Keratinocyte (primary cell): Measurements from ENCODE around the gene HBD. TPM values are rescaled to one million over a fixed set of nuclear protein-coding genes. Genes with fewer than 3 reads are reported as not detected.

Source experiments
- DNase-seq: peaks from one replicate; pipeline ENCODE4 v3.0.0-alpha.2; 2011; ENCODE audit warnings: low read depth, missing footprints, low spot score
- FAIRE-seq: peaks from 2 replicates; lab custom pipeline; 2011; peaks lifted over from hg19 to GRCh38; lab: Jason Lieb, UNC
- H2AFZ ChIP-seq: 2 replicates; pipeline ENCODE4 v1.6.0; 2012; ENCODE audit warnings: low read length, control low read depth, inconsistent platforms; ENCODE audit not compliant: control insufficient read depth
- H3K27ac ChIP-seq: 2 replicates; pipeline ENCODE4 v1.5.1; 2011; ENCODE audit warnings: low read length; ENCODE audit not compliant: control insufficient read depth, insufficient read depth
- H3K27me3 ChIP-seq: 3 replicates; pipeline ENCODE4 v1.6.0; 2011; ENCODE audit warnings: low read length; ENCODE audit not compliant: control insufficient read depth, insufficient read depth; ENCODE audit errors: extremely low read depth
- H3K36me3 ChIP-seq, 2 experiments: 2 replicates in 1 of 2; 3 replicates in 1 of 2; pipeline ENCODE4 v1.5.1; 2011; ENCODE audit warnings: low read length in 2 of 2, mild to moderate bottlenecking in 1 of 2; ENCODE audit not compliant: control insufficient read depth in 2 of 2, insufficient read depth in 2 of 2; ENCODE audit errors: extremely low read depth in 1 of 2
- H3K4me1 ChIP-seq: 3 replicates; pipeline ENCODE4 v1.5.1; 2011; ENCODE audit warnings: low read length; ENCODE audit not compliant: control insufficient read depth, insufficient read depth; ENCODE audit errors: extremely low read depth
- H3K4me2 ChIP-seq: 3 replicates; pipeline ENCODE4 v1.6.0; 2011; ENCODE audit warnings: low read depth, low read length; ENCODE audit not compliant: control insufficient read depth, insufficient read depth; ENCODE audit errors: extremely low read depth
- H3K4me3 ChIP-seq, 3 experiments: fragments of 200-600 bp in 1 of 3; sonication (generic) in 1 of 3; 2 replicates in 2 of 3; 3 replicates in 1 of 3; pipeline ENCODE4 v1.5.1; 2011 to 2016; ENCODE audit warnings: low read length in 3 of 3, mild to moderate bottlenecking in 3 of 3, control low read depth in 2 of 3, inconsistent platforms in 1 of 3, low read depth in 1 of 3, mixed read lengths in 1 of 3, mixed run types in 1 of 3, moderate library complexity in 1 of 3; ENCODE audit not compliant: control insufficient read depth in 2 of 3, insufficient read depth in 2 of 3; ENCODE audit errors: extremely low read depth in 1 of 3
- H3K79me2 ChIP-seq: 2 replicates; pipeline ENCODE4 v1.6.0; 2012; ENCODE audit warnings: low read length; ENCODE audit not compliant: control insufficient read depth, insufficient read depth
- H3K9ac ChIP-seq: 3 replicates; pipeline ENCODE4 v1.6.0; 2011; ENCODE audit warnings: low read length; ENCODE audit not compliant: control insufficient read depth, insufficient read depth; ENCODE audit errors: extremely low read depth
- H3K9me1 ChIP-seq: 3 replicates; pipeline ENCODE4 v1.6.0; 2011; ENCODE audit warnings: low read length; ENCODE audit not compliant: control insufficient read depth, insufficient read depth; ENCODE audit errors: extremely low read depth
- H3K9me3 ChIP-seq: 2 replicates; pipeline ENCODE4 v1.5.1; 2012; ENCODE audit warnings: low read depth, low read length; ENCODE audit not compliant: control insufficient read depth
- H4K20me1 ChIP-seq: 3 replicates; pipeline ENCODE4 v1.6.0; 2011; ENCODE audit warnings: low read length; ENCODE audit not compliant: control insufficient read depth, insufficient read depth; ENCODE audit errors: extremely low read depth
- EZH2 ChIP-seq: IDR thresholded peaks from one replicate; pipeline ENCODE4 v1.6.1; 2012; ENCODE audit warnings: inconsistent platforms, mild to moderate bottlenecking, low read length, moderate library complexity
- dilution Hi-C: fragments of 300-500 bp; cut with MboI; formaldehyde crosslinking; loops from one replicate; pipeline ENCODE4 v1.7.0; 2020; ENCODE audit warnings: low sequenced_read_pairs; ENCODE audit not compliant: extremely low pct_ligation_motif_present
- polyA plus RNA-seq, 5 experiments: library from polyadenylated mRNA; depleted of rRNA in 3 of 5; stranded (reverse) in 3 of 5; stranded (forward) in 1 of 5; unstranded in 1 of 5; fragments of >200 nt; gene quantifications; 1 replicate in 1 of 5; 2 replicates in 3 of 5; 3 replicates in 1 of 5; pipeline versions ENCODE4 v1.2.1 to v1.2.3, GENCODE V29; 2011 to 2012; ENCODE audit warnings: missing spikeins in 2 of 5, low read depth in 1 of 5, low replicate concordance in 1 of 5
- TF ChIP-seq, protein P1 (sequence below), 3 experiments: IDR thresholded peaks in 1 of 3; conservative IDR thresholded peaks in 1 of 3; optimal IDR thresholded peaks in 1 of 3; 2 replicates in 2 of 3; 3 replicates in 1 of 3; pipeline versions ENCODE3 to v1.5.1; 2011; ENCODE audit warnings: low read length in 3 of 3, mild to moderate bottlenecking in 3 of 3, moderate library complexity in 2 of 3, control low read depth in 1 of 3, inconsistent platforms in 1 of 3; ENCODE audit not compliant: insufficient read depth in 2 of 3; ENCODE audit errors: extremely low read depth in 1 of 3

The HBD gene
- polyA plus RNA-seq, 1 donor (not counting 4 experiments of a cell fraction or from before 2014, with no cell fraction given), result not detected

DNA sequence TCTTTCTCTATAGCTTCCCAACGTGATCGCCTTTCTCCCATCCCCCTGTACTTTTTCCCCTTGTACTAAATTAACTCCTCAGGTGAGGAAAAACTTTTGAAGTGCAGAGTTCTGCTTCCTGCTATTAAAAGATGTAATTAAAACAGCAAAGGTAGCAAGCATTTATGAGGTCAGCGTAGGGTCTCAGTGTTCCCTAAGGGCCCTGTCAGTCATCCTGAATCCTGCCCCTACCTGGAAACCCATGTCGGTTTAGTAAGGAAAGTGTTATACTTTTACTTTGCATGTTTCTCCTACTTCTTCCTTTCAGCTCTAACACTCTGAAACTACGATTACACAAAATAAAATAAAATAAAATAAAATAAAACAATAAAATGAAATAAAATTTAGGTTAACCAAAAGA is 6.2 kb downstream of the HBD start:
- Histone ChIP-seq H3K9me3 (no peaks in the 10 kb centered on the region), H3K27ac (no peak overlapping the region), H3K4me2 (no peak overlapping the region), H3K9ac (no peak overlapping the region), H3K9me1 (no peaks in the 10 kb centered on the region), H3K4me3 (no peak overlapping the region), H3K27me3 (no peaks in the 10 kb centered on the region), H3K4me1 (no peaks in the 10 kb centered on the region), H3K36me3 (no peaks in the 10 kb centered on the region), H3K79me2 (no peaks in the 10 kb centered on the region), H2AFZ (no peak overlapping the region), H4K20me1 (no peaks in the 10 kb centered on the region)
- TF ChIP-seq, protein P1, sequence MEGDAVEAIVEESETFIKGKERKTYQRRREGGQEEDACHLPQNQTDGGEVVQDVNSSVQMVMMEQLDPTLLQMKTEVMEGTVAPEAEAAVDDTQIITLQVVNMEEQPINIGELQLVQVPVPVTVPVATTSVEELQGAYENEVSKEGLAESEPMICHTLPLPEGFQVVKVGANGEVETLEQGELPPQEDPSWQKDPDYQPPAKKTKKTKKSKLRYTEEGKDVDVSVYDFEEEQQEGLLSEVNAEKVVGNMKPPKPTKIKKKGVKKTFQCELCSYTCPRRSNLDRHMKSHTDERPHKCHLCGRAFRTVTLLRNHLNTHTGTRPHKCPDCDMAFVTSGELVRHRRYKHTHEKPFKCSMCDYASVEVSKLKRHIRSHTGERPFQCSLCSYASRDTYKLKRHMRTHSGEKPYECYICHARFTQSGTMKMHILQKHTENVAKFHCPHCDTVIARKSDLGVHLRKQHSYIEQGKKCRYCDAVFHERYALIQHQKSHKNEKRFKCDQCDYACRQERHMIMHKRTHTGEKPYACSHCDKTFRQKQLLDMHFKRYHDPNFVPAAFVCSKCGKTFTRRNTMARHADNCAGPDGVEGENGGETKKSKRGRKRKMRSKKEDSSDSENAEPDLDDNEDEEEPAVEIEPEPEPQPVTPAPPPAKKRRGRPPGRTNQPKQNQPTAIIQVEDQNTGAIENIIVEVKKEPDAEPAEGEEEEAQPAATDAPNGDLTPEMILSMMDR (optimal IDR thresholded peaks at IDR 0.05 in 1 of 3, IDR thresholded peaks at IDR 0.05 in 1 of 3, conservative IDR thresholded peaks at IDR 0.05 in 1 of 3; ENCODE audit: extremely low read depth in 1 of 3, insufficient read depth in 2 of 3, low read length in 3 of 3), result no peak
- no peak for TF ChIP-seq EZH2
- no peak for FAIRE-seq
- dilution Hi-C loops, result no loop called here
- DNase-seq, result no peak

DNA sequence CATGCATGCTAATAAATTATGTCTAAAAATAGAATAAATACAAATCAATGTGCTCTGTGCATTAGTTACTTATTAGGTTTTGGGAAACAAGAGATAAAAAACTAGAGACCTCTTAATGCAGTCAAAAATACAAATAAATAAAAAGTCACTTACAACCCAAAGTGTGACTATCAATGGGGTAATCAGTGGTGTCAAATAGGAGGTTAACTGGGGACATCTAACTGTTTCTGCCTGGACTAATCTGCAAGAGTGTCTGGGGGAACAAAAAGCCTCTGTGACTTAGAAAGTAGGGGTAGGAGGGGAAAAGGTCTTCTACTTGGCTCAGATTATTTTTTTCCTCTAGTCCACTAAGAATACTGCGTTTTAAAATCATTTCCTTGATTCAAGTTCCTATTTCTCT is 6.6 kb downstream of the HBD start:
- no peaks in the 10 kb centered on the region for H4K20me1 ChIP-seq
- FAIRE-seq (no peak), DNase-seq (no peak)
- no peaks in the 10 kb centered on the region for H3K9me3 ChIP-seq
- H3K36me3 ChIP-seq, result no peaks in the 10 kb centered on the region
- no peak overlapping the region for H3K27ac ChIP-seq
- H3K79me2 ChIP-seq, result no peaks in the 10 kb centered on the region
- H3K4me1 ChIP-seq, result no peaks in the 10 kb centered on the region
- dilution Hi-C loops, result no loop called here
- TF ChIP-seq EZH2, result no peak
- TF ChIP-seq, protein P1 (optimal IDR thresholded peaks at IDR 0.05 in 1 of 3, IDR thresholded peaks at IDR 0.05 in 1 of 3, conservative IDR thresholded peaks at IDR 0.05 in 1 of 3; ENCODE audit: extremely low read depth in 1 of 3, insufficient read depth in 2 of 3, low read length in 3 of 3), result no peak
- no peak overlapping the region for H3K4me3 ChIP-seq
- no peak overlapping the region for H3K9ac ChIP-seq
- no peaks in the 10 kb centered on the region for H3K9me1 ChIP-seq
- H3K27me3 ChIP-seq, result no peaks in the 10 kb centered on the region
- H3K4me2 ChIP-seq, result no peak overlapping the region
- no peak overlapping the region for H2AFZ ChIP-seq
